Smooth muscle cell (in vitro differentiated cells): ENCODE data around the gene UGP2. TPM values are rescaled to one million over a fixed set of nuclear protein-coding genes. Genes with fewer than 3 reads are reported as not detected.

Experiments used
- DNase-seq: peaks from one replicate; lab custom pipeline; 2025; ENCODE audit not compliant: unreplicated experiment; lab: John Stamatoyannopoulos, UW
- H2AFZ ChIP-seq: fragments of 200-600 bp; sonication (generic); 2 replicates; pipeline ENCODE4 v1.6.0; 2016; ENCODE audit warnings: antibody characterized with exemption, low read depth, mild to moderate bottlenecking
- H3F3A ChIP-seq: fragments of 200-600 bp; sonication (generic); 2 replicates; pipeline ENCODE4 v1.6.0; 2017; ENCODE audit warnings: antibody characterized with exemption, low read depth
- H3K27ac ChIP-seq: fragments of 200-600 bp; sonication (generic); 2 replicates; pipeline ENCODE4 v1.5.1; 2016; ENCODE audit warnings: low read depth, mild to moderate bottlenecking
- H3K27me3 ChIP-seq: fragments of 200-600 bp; sonication (generic); 2 replicates; pipeline ENCODE4 v1.6.1; 2016; ENCODE audit warnings: low read depth, mild to moderate bottlenecking
- H3K36me3 ChIP-seq: fragments of 200-600 bp; sonication (generic); 2 replicates; pipeline ENCODE4 v1.5.1; 2016; ENCODE audit warnings: low read depth
- H3K4me1 ChIP-seq: fragments of 200-600 bp; sonication (generic); 2 replicates; pipeline ENCODE4 v1.5.1; 2016; ENCODE audit warnings: low read depth
- H3K4me2 ChIP-seq: fragments of 200-600 bp; sonication (generic); 2 replicates; pipeline ENCODE4 v1.6.0; 2016; ENCODE audit warnings: mild to moderate bottlenecking
- H3K4me3 ChIP-seq: fragments of 200-600 bp; sonication (generic); 2 replicates; pipeline ENCODE4 v1.5.1; 2016; ENCODE audit warnings: mild to moderate bottlenecking
- H3K79me2 ChIP-seq: fragments of 200-600 bp; sonication (generic); 2 replicates; pipeline ENCODE4 v1.6.0; 2016; ENCODE audit warnings: low read depth, mild to moderate bottlenecking
- H3K9ac ChIP-seq: fragments of 200-600 bp; sonication (generic); 2 replicates; pipeline ENCODE4 v1.6.0; 2016; ENCODE audit warnings: low read depth
- H3K9me3 ChIP-seq: fragments of 200-600 bp; sonication (generic); replicated peaks from 2 replicates; pipeline ENCODE4 v1.5.1; 2016; ENCODE audit warnings: low read depth
- H4K20me1 ChIP-seq: fragments of 200-600 bp; sonication (generic); 2 replicates; pipeline ENCODE4 v1.6.0; 2016; ENCODE audit warnings: low read depth
- WGBS: methylation state at CpG from one replicate; pipeline ENCODE4 v1.1.7; 2016; ENCODE audit warnings: low lambda C conversion rate; 5-methylcytosine and 5-hydroxymethylcytosine counted together
- polyA plus RNA-seq: library from polyadenylated mRNA; unstranded; fragments of >200 nt; fragmentation: Nextera tagmentation; extraction: Ambion mirVana; gene quantifications from 2 replicates; pipeline ENCODE4 v1.2.1, GENCODE V29; 2016
- total RNA-seq: library from RNA; depleted of rRNA; stranded (reverse); fragments of >200 nt; gene quantifications from 2 replicates; pipeline ENCODE4 v1.2.3, GENCODE V29; 2014
- TF ChIP-seq, protein P1 (sequence below): fragments of 200-600 bp; sonication (generic); IDR thresholded peaks from 2 replicates; pipeline ENCODE4 v1.5.1; 2017; ENCODE audit warnings: borderline replicate concordance, mild to moderate bottlenecking, antibody characterized with exemption; ENCODE audit not compliant: insufficient read depth, poor library complexity, severe bottlenecking

The UGP2 gene
- total and polyA plus RNA-seq, 2 experiments from 2014 or later, result 171 to 238 TPM

DNA sequence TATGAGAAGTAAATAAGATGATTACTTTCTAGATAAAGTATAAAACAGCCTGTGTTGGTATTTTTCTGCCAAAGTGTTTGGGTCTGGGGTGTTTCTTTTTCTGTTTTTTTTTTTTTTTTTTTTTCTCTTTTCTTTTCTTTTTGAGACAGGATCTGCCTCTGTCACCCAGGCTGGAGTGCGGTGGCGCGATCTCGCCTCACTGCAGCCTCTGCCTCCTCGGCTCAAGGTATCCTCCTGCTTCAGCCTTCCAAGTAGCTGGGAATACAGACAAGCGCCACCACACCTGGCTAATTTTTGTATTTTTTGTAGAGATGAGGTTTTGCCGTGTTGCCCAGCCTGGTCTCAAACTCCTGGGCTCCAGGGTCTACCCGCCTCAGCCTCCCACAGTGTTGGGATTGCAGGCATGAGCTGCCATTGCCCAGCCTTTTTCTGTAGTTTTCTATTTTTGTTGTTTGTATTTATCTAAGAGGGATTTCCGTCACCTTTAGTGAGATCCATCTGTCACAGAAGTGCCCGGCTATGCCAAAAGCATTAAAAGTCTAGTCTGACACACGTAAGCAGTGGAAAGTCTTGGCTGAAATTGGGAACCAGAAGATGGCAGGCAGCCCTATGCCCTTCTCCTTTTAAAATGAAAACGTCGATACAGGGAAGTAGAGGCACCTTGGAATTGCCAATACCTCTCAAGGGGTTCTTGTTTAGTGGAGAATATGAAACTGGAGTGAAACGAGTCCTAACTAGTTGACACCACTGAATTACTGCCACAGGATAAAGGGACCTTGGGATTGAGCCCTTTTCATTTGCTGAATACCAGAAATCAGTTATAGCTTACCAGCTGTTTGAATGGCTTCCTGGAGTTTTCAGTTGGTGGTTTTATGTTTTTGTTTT lies 14.0 kb downstream of the UGP2 start:
- no peak overlapping the region for H2AFZ ChIP-seq
- H3K27ac ChIP-seq, result no peak overlapping the region
- no peak for DNase-seq
- WGBS, result 95% methylated on average over 14 of the region's 14 CpGs
- H3F3A ChIP-seq, result peaks cover 16% of the 10 kb centered on the region
- peaks cover 88% of the 10 kb centered on the region for H4K20me1 ChIP-seq
- TF ChIP-seq, protein P1, sequence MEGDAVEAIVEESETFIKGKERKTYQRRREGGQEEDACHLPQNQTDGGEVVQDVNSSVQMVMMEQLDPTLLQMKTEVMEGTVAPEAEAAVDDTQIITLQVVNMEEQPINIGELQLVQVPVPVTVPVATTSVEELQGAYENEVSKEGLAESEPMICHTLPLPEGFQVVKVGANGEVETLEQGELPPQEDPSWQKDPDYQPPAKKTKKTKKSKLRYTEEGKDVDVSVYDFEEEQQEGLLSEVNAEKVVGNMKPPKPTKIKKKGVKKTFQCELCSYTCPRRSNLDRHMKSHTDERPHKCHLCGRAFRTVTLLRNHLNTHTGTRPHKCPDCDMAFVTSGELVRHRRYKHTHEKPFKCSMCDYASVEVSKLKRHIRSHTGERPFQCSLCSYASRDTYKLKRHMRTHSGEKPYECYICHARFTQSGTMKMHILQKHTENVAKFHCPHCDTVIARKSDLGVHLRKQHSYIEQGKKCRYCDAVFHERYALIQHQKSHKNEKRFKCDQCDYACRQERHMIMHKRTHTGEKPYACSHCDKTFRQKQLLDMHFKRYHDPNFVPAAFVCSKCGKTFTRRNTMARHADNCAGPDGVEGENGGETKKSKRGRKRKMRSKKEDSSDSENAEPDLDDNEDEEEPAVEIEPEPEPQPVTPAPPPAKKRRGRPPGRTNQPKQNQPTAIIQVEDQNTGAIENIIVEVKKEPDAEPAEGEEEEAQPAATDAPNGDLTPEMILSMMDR, result no peak
- H3K79me2 ChIP-seq, result peaks cover 98% of the 10 kb centered on the region
- H3K4me2 ChIP-seq, result no peak overlapping the region
- H3K9ac ChIP-seq, result no peak overlapping the region
- no peak overlapping the region for H3K4me3 ChIP-seq
- H3K4me1 ChIP-seq, result peaks cover 29% of the 10 kb centered on the region
- peaks cover 28% of the 10 kb centered on the region for H3K36me3 ChIP-seq
- H3K27me3 ChIP-seq, result no peaks in the 10 kb centered on the region
- H3K9me3 ChIP-seq, result no peaks in the 10 kb centered on the region

DNA sequence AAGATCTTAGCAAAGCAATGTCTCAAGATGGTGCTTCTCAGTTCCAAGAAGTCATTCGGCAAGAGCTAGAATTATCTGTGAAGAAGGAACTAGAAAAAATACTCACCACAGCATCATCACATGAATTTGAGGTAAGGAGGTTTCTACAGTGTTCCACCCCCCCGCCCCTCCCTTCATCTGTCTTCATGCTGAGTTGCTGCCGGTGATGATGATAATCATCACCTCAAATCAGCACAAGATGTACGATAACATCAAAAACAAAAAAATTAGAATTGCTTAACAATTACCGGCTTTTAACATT lies 14.6 kb downstream of the UGP2 start:
- H3K27ac ChIP-seq, result no peak overlapping the region
- H3K27me3 ChIP-seq, result no peaks in the 10 kb centered on the region
- H3K79me2 ChIP-seq, result peaks cover 92% of the 10 kb centered on the region
- peaks cover 23% of the 10 kb centered on the region for H3K4me1 ChIP-seq
- peaks cover 28% of the 10 kb centered on the region for H3K36me3 ChIP-seq
- no peak overlapping the region for H3K9ac ChIP-seq
- H3K4me2 ChIP-seq, result no peak overlapping the region
- 89% methylated on average over 5 of the region's 5 CpGs for WGBS
- H3F3A ChIP-seq, result peaks cover 12% of the 10 kb centered on the region
- peaks cover 84% of the 10 kb centered on the region for H4K20me1 ChIP-seq
- TF ChIP-seq, protein P1, result no peak
- no peaks in the 10 kb centered on the region for H3K9me3 ChIP-seq
- DNase-seq, result no peak
- no peak overlapping the region for H3K4me3 ChIP-seq
- no peak overlapping the region for H2AFZ ChIP-seq

DNA sequence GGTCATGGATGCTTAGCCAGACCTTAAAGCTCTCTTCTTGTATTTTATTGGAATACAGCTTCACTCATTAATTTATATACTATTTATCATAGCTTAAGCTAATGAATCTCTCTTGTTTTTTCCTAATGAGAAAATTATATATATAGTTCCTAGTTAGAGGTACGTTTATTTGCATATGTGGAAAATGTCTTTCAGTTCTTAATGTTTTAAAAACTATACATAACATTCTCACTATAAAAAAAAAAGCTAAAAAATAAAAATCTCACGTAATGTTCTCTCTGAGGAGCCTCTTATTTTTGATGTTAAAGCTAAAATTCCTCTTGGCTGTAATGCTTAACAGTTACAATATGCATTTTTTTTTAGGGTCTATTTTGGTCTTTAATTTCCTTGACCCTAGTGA lies 16.6 kb downstream of the UGP2 start:
- 97% methylated on average over 2 of the region's 2 CpGs for WGBS
- H3K79me2 ChIP-seq, result peaks cover 82% of the 10 kb centered on the region
- peaks cover 79% of the 10 kb centered on the region for H4K20me1 ChIP-seq
- no peak overlapping the region for H3K27ac ChIP-seq
- H3K36me3 ChIP-seq, result peaks cover 30% of the 10 kb centered on the region
- no peaks in the 10 kb centered on the region for H3K9me3 ChIP-seq
- H3F3A ChIP-seq, result peaks cover 11% of the 10 kb centered on the region
- H3K27me3 ChIP-seq, result no peaks in the 10 kb centered on the region
- peaks cover 11% of the 10 kb centered on the region for H3K4me1 ChIP-seq
- no peak overlapping the region for H3K9ac ChIP-seq
- no peak overlapping the region for H2AFZ ChIP-seq
- no peak overlapping the region for H3K4me2 ChIP-seq
- H3K4me3 ChIP-seq, result no peak overlapping the region
- TF ChIP-seq, protein P1, result no peak
- DNase-seq, result no peak
